ENCODE data around the gene IP6K2. TPM values are rescaled to one million over a fixed set of nuclear protein-coding genes. Genes with fewer than 3 reads are reported as not detected.

The IP6K2 gene
- total and polyA plus RNA-seq, 10 of the 15 experiments (the other 5 are each of a cell fraction or from before 2014, with no cell fraction given), result 25.8 to 95.9 (median 69.0) TPM

DNA sequence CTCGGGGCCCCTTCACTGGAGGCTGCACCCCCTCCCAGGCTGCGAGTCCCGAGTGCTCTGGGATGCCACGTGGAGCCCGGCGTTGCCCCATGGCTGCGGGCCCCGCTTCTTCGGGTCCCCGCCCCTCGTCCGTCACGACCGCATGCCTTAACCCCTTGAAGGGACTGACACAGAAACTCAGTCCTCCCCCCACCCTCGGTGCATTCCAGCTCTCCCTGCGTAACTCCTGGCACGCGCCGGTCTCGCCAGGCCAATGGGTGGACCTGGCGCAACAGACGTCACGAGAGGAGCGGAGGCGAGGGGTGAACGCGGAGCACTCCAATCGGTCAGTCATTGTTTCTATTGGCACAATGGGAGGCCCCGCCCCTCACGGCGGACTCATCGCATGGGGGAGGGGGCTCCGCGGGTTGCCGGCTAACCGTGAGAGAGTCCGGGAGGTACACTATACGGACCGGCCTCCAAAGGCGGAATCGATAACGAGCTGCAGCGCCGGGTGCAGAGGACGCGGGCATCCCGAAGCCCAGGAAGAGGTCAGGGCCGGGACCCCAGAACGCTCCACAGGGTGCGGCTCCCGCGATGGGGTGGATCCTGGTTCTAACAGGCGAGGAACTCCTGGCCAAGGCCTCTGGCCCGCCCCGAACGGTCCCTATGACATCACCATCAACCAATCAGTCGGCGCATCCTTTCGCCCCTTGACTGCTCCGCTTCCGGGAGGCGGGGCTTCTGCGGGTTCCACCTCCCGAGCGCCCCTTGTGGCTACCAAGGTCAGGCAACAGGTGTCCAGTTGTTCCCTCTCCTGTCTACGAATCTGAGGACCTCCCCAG is 53.3 kb downstream of the IP6K2 start (continued):
- no peak for TF ChIP-seq BCL11A (IDR thresholded peaks at IDR 0.05; ENCODE audit: low read depth, low read length)
- TF ChIP-seq, protein P1, sequence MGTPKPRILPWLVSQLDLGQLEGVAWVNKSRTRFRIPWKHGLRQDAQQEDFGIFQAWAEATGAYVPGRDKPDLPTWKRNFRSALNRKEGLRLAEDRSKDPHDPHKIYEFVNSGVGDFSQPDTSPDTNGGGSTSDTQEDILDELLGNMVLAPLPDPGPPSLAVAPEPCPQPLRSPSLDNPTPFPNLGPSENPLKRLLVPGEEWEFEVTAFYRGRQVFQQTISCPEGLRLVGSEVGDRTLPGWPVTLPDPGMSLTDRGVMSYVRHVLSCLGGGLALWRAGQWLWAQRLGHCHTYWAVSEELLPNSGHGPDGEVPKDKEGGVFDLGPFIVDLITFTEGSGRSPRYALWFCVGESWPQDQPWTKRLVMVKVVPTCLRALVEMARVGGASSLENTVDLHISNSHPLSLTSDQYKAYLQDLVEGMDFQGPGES (IDR thresholded peaks at IDR 0.05), result no peak
- no peak for TF ChIP-seq NR2C1 (IDR thresholded peaks at IDR 0.05)
- TF ChIP-seq MEF2A (IDR thresholded peaks at IDR 0.05; ENCODE audit: insufficient read depth, low read depth, low read length), result no peak
- no peak for TF ChIP-seq CBX3 (IDR thresholded peaks at IDR 0.05; ENCODE audit: borderline replicate concordance, low read depth)
- TF ChIP-seq TCF3 (IDR thresholded peaks at IDR 0.05; ENCODE audit: borderline replicate concordance, insufficient read depth, low read depth, low read length), result peak; percentile 64; the same call in 1 of the 2 replicates
- no peak for TF ChIP-seq SMC3 (IDR thresholded peaks at IDR 0.05; ENCODE audit: borderline replicate concordance, low read length)
- TF ChIP-seq NFYB (IDR thresholded peaks at IDR 0.05; ENCODE audit: insufficient read depth, low read depth, low read length), result peak; percentile 67
- TF ChIP-seq BMI1 (IDR thresholded peaks at IDR 0.05; ENCODE audit: borderline replicate concordance), result no peak
- TF ChIP-seq E2F8 (IDR thresholded peaks at IDR 0.05; ENCODE audit: low read depth, partially characterized antibody), result no peak
- TF ChIP-seq, protein P2, sequence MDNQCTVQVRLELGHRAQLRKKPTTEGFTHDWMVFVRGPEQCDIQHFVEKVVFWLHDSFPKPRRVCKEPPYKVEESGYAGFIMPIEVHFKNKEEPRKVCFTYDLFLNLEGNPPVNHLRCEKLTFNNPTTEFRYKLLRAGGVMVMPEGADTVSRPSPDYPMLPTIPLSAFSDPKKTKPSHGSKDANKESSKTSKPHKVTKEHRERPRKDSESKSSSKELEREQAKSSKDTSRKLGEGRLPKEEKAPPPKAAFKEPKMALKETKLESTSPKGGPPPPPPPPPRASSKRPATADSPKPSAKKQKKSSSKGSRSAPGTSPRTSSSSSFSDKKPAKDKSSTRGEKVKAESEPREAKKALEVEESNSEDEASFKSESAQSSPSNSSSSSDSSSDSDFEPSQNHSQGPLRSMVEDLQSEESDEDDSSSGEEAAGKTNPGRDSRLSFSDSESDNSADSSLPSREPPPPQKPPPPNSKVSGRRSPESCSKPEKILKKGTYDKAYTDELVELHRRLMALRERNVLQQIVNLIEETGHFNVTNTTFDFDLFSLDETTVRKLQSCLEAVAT (IDR thresholded peaks at IDR 0.05), result 0 out of 2 replicates have a peak, but pooled peaks have one; percentile 32
- no peak for TF ChIP-seq FOXM1 (IDR thresholded peaks at IDR 0.05; ENCODE audit: low read depth, low read length)
- peak; percentile 46; the same call in 1 of the 2 replicates for TF ChIP-seq MXI1 (IDR thresholded peaks at IDR 0.05; ENCODE audit: low read depth, low read length)
- TF ChIP-seq EP300 (IDR thresholded peaks at IDR 0.05; ENCODE audit: borderline replicate concordance in 1 of 2, control insufficient read depth in 1 of 2, low read depth in 2 of 2, low read length in 2 of 2), result no peak
- TF ChIP-seq ZBTB4 (CRISPR knock-in tag; IDR thresholded peaks at IDR 0.05), result no peak
- no peak; the same call in 1 of the 2 replicates for TF ChIP-seq EED (IDR thresholded peaks at IDR 0.05; ENCODE audit: low read depth)

Measured in GM12878 (cell line).